HEK293 (cell line): ENCODE measurements around the gene STARD3.

Experiments
- BCL11A ChIP-seq: fragments of 450-650 bp; formaldehyde crosslinking; IDR thresholded peaks from 2 replicates; pipeline ENCODE4 v1.5.1; 2016; ENCODE audit warnings: low read depth, missing biosample characterization, missing genetic modification characterization
- CTCF ChIP-seq: fragments of 450-650 bp; formaldehyde crosslinking; IDR thresholded peaks from 2 replicates; pipeline ENCODE4 v1.5.1; 2016; ENCODE audit warnings: missing biosample characterization, missing genetic modification characterization
- GLI4 ChIP-seq: fragments of 450-650 bp; formaldehyde crosslinking; IDR thresholded peaks from 2 replicates; pipeline ENCODE4 v1.5.1; 2016; ENCODE audit warnings: missing biosample characterization, missing genetic modification characterization
- HOXA7 ChIP-seq: sonication (generic); formaldehyde crosslinking; IDR thresholded peaks from 2 replicates; pipeline ENCODE4 v1.8.1; 2022; ENCODE audit warnings: missing genetic modification reagents, borderline replicate concordance
- RBAK ChIP-seq: fragments of 450-650 bp; formaldehyde crosslinking; IDR thresholded peaks from 2 replicates; pipeline ENCODE4 v1.5.1; 2016; ENCODE audit warnings: missing biosample characterization, missing genetic modification characterization
- ZNF350 ChIP-seq: fragments of 450-650 bp; formaldehyde crosslinking; IDR thresholded peaks from 2 replicates; pipeline ENCODE4 v1.5.0; 2017; ENCODE audit warnings: missing biosample characterization, mild to moderate bottlenecking, missing genetic modification characterization
- ZNF501 ChIP-seq: fragments of 450-650 bp; formaldehyde crosslinking; IDR thresholded peaks from 2 replicates; pipeline ENCODE4 v1.5.1; 2016; ENCODE audit warnings: missing biosample characterization, missing genetic modification characterization
- ZNF521 ChIP-seq: fragments of 450-650 bp; formaldehyde crosslinking; IDR thresholded peaks from 2 replicates; pipeline ENCODE4 v1.5.1; 2017; ENCODE audit warnings: missing biosample characterization, mild to moderate bottlenecking, missing genetic modification characterization
- ZNF707 ChIP-seq: fragments of 450-650 bp; formaldehyde crosslinking; IDR thresholded peaks from 2 replicates; pipeline ENCODE4 v1.5.1; 2016; ENCODE audit warnings: missing biosample characterization, missing genetic modification characterization
- ZNF777 ChIP-seq: fragments of 450-650 bp; formaldehyde crosslinking; IDR thresholded peaks from 2 replicates; pipeline ENCODE4 v1.5.1; 2017; ENCODE audit warnings: missing biosample characterization, missing genetic modification characterization, borderline replicate concordance
- ZNF830 ChIP-seq: fragments of 450-650 bp; IDR thresholded peaks from 2 replicates; pipeline ENCODE4 v1.5.0; 2018; ENCODE audit warnings: missing biosample characterization, missing genetic modification characterization, low read depth, mild to moderate bottlenecking, moderate library complexity
- ZNF837 ChIP-seq: fragments of 450-650 bp; formaldehyde crosslinking; IDR thresholded peaks from 2 replicates; pipeline ENCODE4 v1.5.1; 2016; ENCODE audit warnings: missing biosample characterization, missing genetic modification characterization
- ZSCAN16 ChIP-seq: fragments of 450-650 bp; formaldehyde crosslinking; IDR thresholded peaks from 2 replicates; pipeline ENCODE4 v1.5.1; 2016; ENCODE audit warnings: missing biosample characterization, missing genetic modification characterization

- TF ChIP-seq ZSCAN16 (tag by site-specific recombination) (no peak), CTCF (no peak), ZNF777 (tag by site-specific recombination) (no peak), ZNF521 (tag by site-specific recombination) (no peak), ZNF350 (no peak), ZNF830 (no peak), ZNF707 (tag by site-specific recombination) (no peak), GLI4 (no peak), ZNF501 (no peak), ZNF837 (tag by site-specific recombination) (no peak), HOXA7 (CRISPR knock-in tag) (no peak), RBAK (tag by site-specific recombination) (no peak), BCL11A (no peak)
These were observed 19.9 kb upstream of the STARD3 start for GRCh38 chr17:39617100-39617445.
